Small intestine (tissue), 7 donors: Measurements from ENCODE around the gene FEN1. TPM values are rescaled to one million over a fixed set of nuclear protein-coding genes. Genes with fewer than 3 reads are reported as not detected.
A peak's percentile ranks its signal among the peaks of the same experiment; 100 is the strongest.

Experiments used
- DNase-seq, 2 donors: peaks; one replicate each; pipeline versions ENCODE4 v3.0.0 to v3.0.0-alpha.2; 2013
- FAIRE-seq: peaks from 2 replicates; lab custom pipeline; 2012; peaks lifted over from hg19 to GRCh38; lab: Jason Lieb, UNC
- H3K27ac ChIP-seq, 3 donors: one replicate each; pipeline ENCODE4 v1.5.1; 2013; ENCODE audit warnings: low read length in 2 of 3, mild to moderate bottlenecking in 2 of 3, control low read depth in 1 of 3, inconsistent platforms in 1 of 3, low read depth in 1 of 3, moderate library complexity in 1 of 3
- H3K27me3 ChIP-seq, 3 donors: one replicate each; pipeline ENCODE4 v1.6.1; 2013; ENCODE audit warnings: low read length in 3 of 3, inconsistent platforms in 1 of 3; ENCODE audit not compliant: control insufficient read depth in 3 of 3, insufficient read depth in 3 of 3
- H3K36me3 ChIP-seq, 3 donors: one replicate each; pipeline ENCODE4 v1.6.1; 2013; ENCODE audit warnings: low read length in 3 of 3, inconsistent platforms in 1 of 3, low read depth in 1 of 3, mild to moderate bottlenecking in 1 of 3, moderate library complexity in 1 of 3; ENCODE audit not compliant: control insufficient read depth in 3 of 3, insufficient read depth in 2 of 3
- H3K4me1 ChIP-seq, 3 donors: one replicate each; pipeline ENCODE4 v1.6.1; 2013; ENCODE audit warnings: low read length in 2 of 3, inconsistent platforms in 1 of 3, low read depth in 1 of 3, mild to moderate bottlenecking in 1 of 3, moderate library complexity in 1 of 3; ENCODE audit not compliant: control insufficient read depth in 3 of 3, insufficient read depth in 2 of 3
- H3K4me3 ChIP-seq, 3 donors: one replicate each; pipeline ENCODE4 v1.5.1; 2013; ENCODE audit warnings: low read length in 3 of 3, control low read depth in 1 of 3, inconsistent platforms in 1 of 3, low read depth in 1 of 3, mild to moderate bottlenecking in 1 of 3, moderate library complexity in 1 of 3
- H3K9me3 ChIP-seq, 2 donors: one replicate each; pipeline ENCODE4 v1.6.1; 2013; ENCODE audit warnings: low read depth in 1 of 2, low read length in 1 of 2; ENCODE audit not compliant: control insufficient read depth in 2 of 2, insufficient read depth in 1 of 2
- WGBS, 3 donors: extraction: QIAGEN DNeasy Blood & Tissue Kit; methylation state at CpG; one replicate each; pipeline ENCODE4 v1.1.7; 2013; 5-methylcytosine and 5-hydroxymethylcytosine counted together
- polyA plus RNA-seq, 4 donors: library from polyadenylated mRNA; stranded (reverse) in 3 of 4; unstranded in 1 of 4; fragments of 200-250 nt in 3 of 4; fragments of 120-200 nt in 1 of 4; gene quantifications; one replicate each; pipeline versions ENCODE4 v1.2.1 to v1.2.3, GENCODE V29; 2013
- donor health status: healthy with polysubstance abuse.
- donor health status: control.
- donor health status: control.
- donor health status: Bipolar disorder and iron deficiency.
- donor health status: healthy.

FEN1 gene
- polyA plus RNA-seq, 4 donors, result 5.8 to 32.1 (median 14.5) TPM

- Histone ChIP-seq H3K36me3 (peaks cover 0 to 6% (median 0%) of the 10 kb centered on the region in 3 donors), H3K4me1 (peaks cover 6 to 19% (median 16%) of the 10 kb centered on the region in 3 donors), H3K27ac (peak overlapping the region in 1 of 3 donors; percentile 42), H3K27me3 (peaks cover 0 to 55% (median 0%) of the 10 kb centered on the region in 3 donors), H3K4me3 (no peak overlapping the region), H3K9me3 (no peaks in the 10 kb centered on the region)
- DNase-seq (no peak), FAIRE-seq (no peak)
- 22 to 88% (median 62%) methylated on average over 4 of the region's 4 CpGs for WGBS, 3 donors
Observed at GRCh38 chr11:61832207-61832606, 39.5 kb downstream of the FEN1 start.

- DNase-seq, result peak in 1 of 2 donors; percentile 36
- H3K4me1 ChIP-seq, result peaks cover 6 to 19% (median 16%) of the 10 kb centered on the region in 3 donors
- no peak for FAIRE-seq
- H3K36me3 ChIP-seq, result peaks cover 0 to 6% (median 0%) of the 10 kb centered on the region in 3 donors
- peaks cover 0 to 52% (median 0%) of the 10 kb centered on the region in 3 donors for H3K27me3 ChIP-seq
- H3K4me3 ChIP-seq, result no peak overlapping the region
- no peaks in the 10 kb centered on the region for H3K9me3 ChIP-seq
- H3K27ac ChIP-seq, result peak overlapping the region in 1 of 3 donors; percentile 89
- 21 to 60% (median 36%) methylated on average over 7 of the region's 7 CpGs for WGBS, 3 donors
Observed at GRCh38 chr11:61832754-61833153, 40.0 kb downstream of the FEN1 start.

- no peak overlapping the region for H3K4me3 ChIP-seq
- peaks cover 0 to 6% (median 0%) of the 10 kb centered on the region in 3 donors for H3K36me3 ChIP-seq
- no peaks in the 10 kb centered on the region for H3K9me3 ChIP-seq
- DNase-seq (peak in 1 of 2 donors; percentile 32), FAIRE-seq (no peak)
- H3K4me1 ChIP-seq, result peaks cover 6 to 19% (median 12%) of the 10 kb centered on the region in 3 donors
- 15 to 59% (median 39%) methylated on average over 11 of the region's 11 CpGs for WGBS, 3 donors
- peaks cover 0 to 44% (median 0%) of the 10 kb centered on the region in 3 donors for H3K27me3 ChIP-seq
- H3K27ac ChIP-seq, result peak overlapping the region in 1 of 3 donors; percentile 89
Observed at GRCh38 chr11:61833471-61833870, 40.8 kb downstream of the FEN1 start.

- Histone ChIP-seq H3K27ac (peak overlapping the region in 2 of 3 donors; percentile 37 to 89), H3K9me3 (no peaks in the 10 kb centered on the region), H3K4me3 (no peak overlapping the region), H3K4me1 (peaks cover 6 to 19% (median 8%) of the 10 kb centered on the region in 3 donors), H3K27me3 (peaks cover 0 to 40% (median 0%) of the 10 kb centered on the region in 3 donors), H3K36me3 (peaks cover 0 to 7% (median 0%) of the 10 kb centered on the region in 3 donors)
- 51 to 79% (median 66%) methylated on average over 12 of the region's 12 CpGs for whole genome bisulfite sequencing, 3 donors
- FAIRE-seq, result no peak
- no peak for DNase-seq
Observed at GRCh38 chr11:61833926-61834277, 41.2 kb downstream of the FEN1 start.

GRCh38 chr11:61834278-61835048, 41.8 kb downstream of the FEN1 start:
- H3K9me3 ChIP-seq, result no peaks in the 10 kb centered on the region
- peaks cover 0 to 8% (median 0%) of the 10 kb centered on the region in 3 donors for H3K36me3 ChIP-seq
- DNase-seq (peak in 1 of 2 donors; percentile 50), FAIRE-seq (no peak)
- no peak overlapping the region for H3K4me3 ChIP-seq
- 28 to 35% (median 30%) methylated on average over 11 to 12 of the region's 12 CpGs for WGBS, 3 donors
- H3K4me1 ChIP-seq, result peaks cover 4 to 19% (median 6%) of the 10 kb centered on the region in 3 donors
- peaks cover 0 to 35% (median 0%) of the 10 kb centered on the region in 3 donors for H3K27me3 ChIP-seq
- H3K27ac ChIP-seq, result peak overlapping the region; percentile 14 to 89 (median 37)

GRCh38 chr11:61836193-61836592, 43.5 kb downstream of the FEN1 start:
- no peak overlapping the region for H3K4me3 ChIP-seq
- H3K36me3 ChIP-seq, result peaks cover 0 to 16% (median 0%) of the 10 kb centered on the region in 3 donors
- WGBS, 3 donors, result 95 to 98% (median 96%) methylated on average over 8 of the region's 8 CpGs
- DNase-seq (no peak), FAIRE-seq (no peak)
- H3K9me3 ChIP-seq, result no peaks in the 10 kb centered on the region
- H3K27ac ChIP-seq, result no peak overlapping the region
- peaks cover 4 to 14% (median 6%) of the 10 kb centered on the region in 3 donors for H3K4me1 ChIP-seq
- H3K27me3 ChIP-seq, result peaks cover 0 to 21% (median 0%) of the 10 kb centered on the region in 3 donors

GRCh38 chr11:61837411-61838005, 44.8 kb downstream of the FEN1 start:
- peaks cover 4 to 11% (median 6%) of the 10 kb centered on the region in 3 donors for H3K4me1 ChIP-seq
- no peak overlapping the region for H3K27ac ChIP-seq
- no peak overlapping the region for H3K4me3 ChIP-seq
- peaks cover 0 to 10% (median 0%) of the 10 kb centered on the region in 3 donors for H3K27me3 ChIP-seq
- DNase-seq (no peak), FAIRE-seq (no peak)
- H3K9me3 ChIP-seq, result no peaks in the 10 kb centered on the region
- H3K36me3 ChIP-seq, result peaks cover 0 to 18% (median 0%) of the 10 kb centered on the region in 3 donors
- WGBS, 3 donors, result 92 to 94% (median 92%) methylated on average over 13 to 15 of the region's 15 CpGs

- 85 to 99% (median 98%) methylated on average over 4 to 5 of the region's 5 CpGs for WGBS, 3 donors
- Histone ChIP-seq H3K36me3 (peaks cover 0 to 18% (median 0%) of the 10 kb centered on the region in 3 donors), H3K27me3 (peaks cover 0 to 3% (median 0%) of the 10 kb centered on the region in 3 donors), H3K9me3 (no peaks in the 10 kb centered on the region), H3K4me1 (peaks cover 4 to 11% (median 6%) of the 10 kb centered on the region in 3 donors), H3K4me3 (no peak overlapping the region), H3K27ac (no peak overlapping the region)
- DNase-seq, result no peak
- FAIRE-seq, result no peak
Observed at GRCh38 chr11:61838501-61838900, 45.8 kb downstream of the FEN1 start.
